ENCODE data around the gene STIP1.

DNA sequence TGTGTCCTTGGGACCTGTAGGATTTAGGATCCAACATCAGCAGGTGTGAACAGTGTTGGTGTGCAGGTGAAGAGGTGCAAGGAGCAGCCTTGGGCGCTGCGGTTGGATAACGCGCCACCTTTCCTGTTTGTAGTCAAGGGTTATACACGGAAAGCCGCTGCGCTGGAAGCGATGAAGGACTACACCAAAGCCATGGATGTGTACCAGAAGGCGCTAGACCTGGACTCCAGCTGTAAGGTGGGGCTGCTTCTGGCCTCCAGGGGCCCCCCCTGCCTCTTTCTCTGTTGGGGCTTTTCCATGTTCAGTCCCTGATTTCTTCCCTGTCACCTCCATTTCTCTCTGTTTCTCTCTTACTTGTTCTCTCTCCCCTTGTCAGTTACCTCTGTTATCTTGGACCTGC, 17.0 kb downstream of the STIP1 start:
- no peak for TF ChIP-seq POLR2A (IDR thresholded peaks at IDR 0.05; ENCODE audit: low read length)
- no peak for TF ChIP-seq GATA1 (IDR thresholded peaks at IDR 0.05; ENCODE audit: low read depth, low read length)

Data from erythroblast (primary cell).